Melanocyte of skin (primary cell): ENCODE data around the gene FCGR2B. TPM values are rescaled to one million over a fixed set of nuclear protein-coding genes. Genes with fewer than 3 reads are reported as not detected.

Experiments used
- small RNA-seq, 2 donors: library from RNA; depleted of rRNA; stranded (forward); fragments of <200 nt; gene quantifications; one replicate each; pipeline ENCODE3, GENCODE V24; 2012
- total RNA-seq, 2 donors: library from RNA; depleted of rRNA; stranded (reverse); fragments of >200 nt; gene quantifications; 2 replicates each; pipeline ENCODE4 v1.2.3, GENCODE V29; 2012

FCGR2B gene
- 1 to 10 TPM in 1 of 2 donors, under 1 TPM in 1; 0.67 to 4.1 TPM for total RNA-seq

DNA sequence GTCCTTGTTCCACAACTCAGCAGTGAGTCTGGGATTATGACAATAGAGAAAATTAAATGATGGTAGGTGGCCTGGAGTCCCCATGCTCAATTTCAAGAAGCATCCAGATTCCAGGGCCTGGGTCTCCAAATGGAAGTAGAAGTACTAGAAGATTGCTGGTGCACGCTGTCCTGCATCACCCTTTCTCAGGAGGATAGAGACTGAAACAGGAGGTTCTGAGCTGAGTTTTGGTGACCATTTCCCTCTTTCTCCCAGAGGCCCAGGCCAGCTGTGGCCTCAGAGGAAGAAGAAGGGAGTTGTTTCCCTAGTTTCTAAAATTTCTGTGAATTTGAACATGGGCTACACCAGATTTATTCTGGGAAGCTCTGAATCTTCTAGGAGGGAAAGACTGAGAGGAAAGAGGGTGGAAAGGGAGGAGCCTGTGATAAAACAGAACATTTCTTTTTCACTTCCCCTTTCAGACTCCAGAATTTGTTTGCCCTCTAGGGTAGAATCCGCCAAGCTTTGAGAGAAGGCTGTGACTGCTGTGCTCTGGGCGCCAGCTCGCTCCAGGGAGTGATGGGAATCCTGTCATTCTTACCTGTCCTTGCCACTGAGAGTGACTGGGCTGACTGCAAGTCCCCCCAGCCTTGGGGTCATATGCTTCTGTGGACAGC, at the start of gene FCGR2B:
TSS of gene FCGR2B (plus strand) at position 460 of the 656 bp plus-strand sequence. CDS start at position 559, 99 bp downstream.

DNA sequence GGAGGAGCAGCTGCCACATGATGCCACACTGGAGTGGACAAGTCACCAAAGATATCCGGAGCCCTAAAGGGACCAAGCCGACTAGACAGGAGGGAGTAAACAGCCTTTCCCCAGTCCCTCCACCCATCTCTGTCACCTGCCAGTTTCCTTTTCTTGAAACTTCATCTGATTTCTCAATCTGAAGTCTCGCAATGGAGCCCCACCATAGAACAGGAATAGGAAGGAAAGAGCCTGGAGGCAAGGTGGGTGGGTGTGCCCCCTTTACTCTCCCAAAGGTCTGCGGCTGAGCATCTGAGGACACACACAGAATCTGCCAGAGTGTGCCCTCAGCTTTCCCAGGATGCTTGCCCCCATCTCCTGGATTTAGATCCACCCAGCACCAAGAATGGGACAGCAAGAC, 31.9 kb upstream of the FCGR2B start, which contains the start of gene FCGR3B:
TSS of gene FCGR3B (minus strand) at position 101 of the 400 bp plus-strand sequence. CDS start at position 19, 82 bp downstream.

DNA sequence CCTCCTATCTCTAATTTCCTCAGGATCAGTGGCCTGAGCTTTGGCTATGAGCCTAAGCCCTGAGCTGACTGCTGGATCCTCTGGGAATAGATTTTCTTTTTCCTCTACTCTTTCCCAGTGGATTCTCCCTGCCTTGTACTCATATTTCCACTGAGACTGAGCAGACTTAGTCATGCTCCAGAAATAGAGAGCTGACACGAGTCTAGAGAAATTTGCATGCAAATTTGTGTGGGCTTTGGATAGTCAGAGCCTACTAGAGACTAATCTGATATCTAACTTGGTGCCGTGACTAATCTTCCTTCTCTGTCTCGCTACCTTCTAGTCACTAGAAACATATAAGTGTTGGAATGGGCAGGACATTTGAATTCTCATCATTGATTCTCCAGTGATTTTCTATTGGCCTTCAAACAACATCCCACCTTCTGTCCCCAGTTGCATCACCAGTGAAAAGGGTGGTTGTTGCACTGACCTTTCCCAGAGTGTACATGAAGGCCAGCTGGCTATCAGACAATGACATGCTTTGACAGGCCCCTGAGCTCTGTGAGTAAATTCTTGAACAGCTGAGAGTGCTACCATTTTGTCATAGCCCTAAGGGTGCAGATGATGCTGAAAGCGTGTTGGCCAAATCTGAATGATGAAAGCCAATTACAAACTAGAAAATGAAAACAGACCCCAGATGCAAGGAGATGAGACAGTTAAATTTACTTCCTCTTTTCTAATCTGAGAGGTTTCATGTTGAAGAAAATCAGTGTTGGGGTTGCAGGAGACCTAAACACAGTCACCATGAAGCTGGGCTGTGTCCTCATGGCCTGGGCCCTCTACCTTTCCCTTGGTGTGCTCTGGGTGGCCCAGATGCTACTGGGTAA, 43.8 kb downstream of the FCGR2B start, which contains the start of gene FCRLA:
TSS of gene FCRLA (plus strand) at position 748 of the 866 bp plus-strand sequence. CDS start at position 784, 36 bp downstream.

DNA sequence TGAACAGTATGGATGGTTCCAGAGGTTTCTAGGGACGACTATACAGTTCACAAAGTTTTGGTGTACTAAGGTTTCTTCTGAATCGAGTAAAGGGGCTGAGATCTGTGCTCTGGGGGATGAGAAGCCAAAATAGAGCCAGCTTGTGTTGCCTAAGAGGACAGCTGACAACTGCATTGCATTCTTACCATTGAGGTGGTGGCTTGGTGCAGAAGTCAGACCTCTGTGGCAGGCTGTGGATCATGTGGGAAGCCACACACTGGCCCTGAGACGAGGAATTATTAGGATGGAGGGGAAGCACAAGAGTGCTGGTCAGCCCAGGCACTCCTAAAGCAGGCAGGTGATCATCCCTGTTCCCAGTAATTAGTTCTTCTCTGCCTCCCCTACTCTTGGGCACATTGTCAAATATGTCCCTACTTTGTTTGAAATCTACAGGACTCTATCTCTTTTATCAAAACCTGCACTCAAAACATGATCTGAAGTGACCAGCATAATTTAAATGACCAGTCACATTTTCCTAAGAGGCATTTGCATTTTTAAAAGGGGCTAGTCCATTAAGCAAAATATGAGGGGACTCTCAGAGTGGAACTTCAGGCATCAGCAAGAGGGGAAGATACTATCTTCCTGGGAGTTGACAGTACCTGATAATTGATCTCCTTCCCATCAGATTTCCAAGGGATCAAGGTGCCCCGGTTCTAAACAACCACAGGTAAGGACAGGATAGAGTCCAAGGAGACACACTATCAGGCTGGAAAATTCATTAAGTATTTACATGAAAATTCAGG, 58.2 kb downstream of the FCGR2B start, which contains the start of gene FCRLB:
TSS of gene FCRLB (plus strand) at position 589 of the 782 bp plus-strand sequence. CDS start 1,129 bp downstream, outside the sequence.

Small RNA genes lying within 50 kb of the gene (small RNA-seq; reads per million reads assigned to genes)
- 0 reads per million in 2 donors for gene RF00019

Other genes starting within 250 kb of the FCGR2B start
- gene FCGR2A, start 157.7 kb upstream of the FCGR2B start, total RNA-seq, result 10 to 100 TPM in 1 of 2 donors, 1 to 10 TPM in 1; 7.7 to 14.8 TPM
- gene HSPA6, start 138.6 kb upstream of the FCGR2B start, total RNA-seq, result 1 to 10 TPM; 6.0 to 7.2 TPM
- not detected for gene FCGR3A, start 113.3 kb upstream of the FCGR2B start, total RNA-seq
- gene FCGR3B, start 32.0 kb upstream of the FCGR2B start, total RNA-seq, result not detected
- 100 to 1,000 TPM in 1 of 2 donors, 10 to 100 TPM in 1; 79.6 to 243 TPM for gene FCRLA, start 44.1 kb downstream of the FCGR2B start, total RNA-seq
- gene FCRLB, start 58.4 kb downstream of the FCGR2B start, total RNA-seq, result 1 to 10 TPM; 3.3 to 5.9 TPM
- 10 to 100 TPM; 21.3 to 37.6 TPM for gene DUSP12, start 86.6 kb downstream of the FCGR2B start, total RNA-seq
- 10 to 100 TPM; 28.0 to 28.6 TPM for gene ATF6, start 103.2 kb downstream of the FCGR2B start, total RNA-seq